CD4-positive, alpha-beta T cell treated with Interleukin-2 at 100 ng/mL for 4 hours (primary cell): ENCODE measurements around the gene SLC30A10.
"Not testable (repeated sequence)": the region's sequence is repeated elsewhere in the genome, so short reads cannot be mapped to it uniquely, and the experiment has no call there.

Experiments used
- DNase-seq: peaks from one replicate; pipeline ENCODE4 v3.0.0-alpha.2; 2020; ENCODE audit warnings: low spot score

Gene SLC30A10

DNA sequence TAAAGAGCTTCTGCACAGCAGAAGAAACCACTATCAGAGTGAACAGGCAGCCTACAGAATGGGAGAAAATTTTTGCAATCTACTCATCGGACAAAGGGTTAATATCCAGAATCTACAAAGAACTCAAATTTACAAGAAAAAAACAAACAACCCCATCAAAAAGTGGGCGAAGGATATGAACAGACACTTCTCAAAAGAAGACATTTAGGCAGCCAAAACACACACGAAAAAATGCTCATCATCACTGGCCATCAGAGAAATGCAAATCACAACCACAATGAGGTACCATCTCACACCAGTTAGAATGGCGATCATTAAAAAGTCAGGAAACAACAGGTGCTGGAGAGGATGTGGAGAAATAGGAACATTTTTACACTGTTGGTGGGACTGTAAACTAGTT, 36.5 kb downstream of the SLC30A10 start:
- DNase-seq = not testable (repeated sequence)

GRCh38 chr1:219888667-219889066, 39.7 kb downstream of the SLC30A10 start:
- not testable (repeated sequence) for DNase-seq

- DNase-seq = no peak
These were observed 42.7 kb downstream of the SLC30A10 start for GRCh38 chr1:219885680-219886079.

- no peak for DNase-seq
These were observed 44.7 kb downstream of the SLC30A10 start for GRCh38 chr1:219883400-219884332.

DNA sequence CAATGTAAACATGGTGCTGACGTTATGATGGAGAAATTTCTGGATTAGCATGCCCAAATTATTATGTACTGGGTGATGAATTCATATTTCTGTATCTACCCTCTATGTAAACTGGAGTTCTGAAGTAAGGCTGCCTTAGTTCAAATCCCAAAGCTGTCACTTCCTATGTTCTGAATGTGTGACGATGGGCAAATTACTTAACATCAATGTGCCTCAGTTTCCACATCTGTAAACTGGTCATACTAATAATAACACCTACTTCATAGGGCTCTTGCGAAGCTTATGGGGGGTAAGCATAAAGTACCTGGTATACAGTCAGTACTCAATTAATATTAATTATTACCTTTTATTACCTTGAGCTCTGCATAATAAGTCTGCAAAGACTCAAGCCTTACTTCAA, 45.6 kb downstream of the SLC30A10 start:
- DNase-seq = no peak

DNA sequence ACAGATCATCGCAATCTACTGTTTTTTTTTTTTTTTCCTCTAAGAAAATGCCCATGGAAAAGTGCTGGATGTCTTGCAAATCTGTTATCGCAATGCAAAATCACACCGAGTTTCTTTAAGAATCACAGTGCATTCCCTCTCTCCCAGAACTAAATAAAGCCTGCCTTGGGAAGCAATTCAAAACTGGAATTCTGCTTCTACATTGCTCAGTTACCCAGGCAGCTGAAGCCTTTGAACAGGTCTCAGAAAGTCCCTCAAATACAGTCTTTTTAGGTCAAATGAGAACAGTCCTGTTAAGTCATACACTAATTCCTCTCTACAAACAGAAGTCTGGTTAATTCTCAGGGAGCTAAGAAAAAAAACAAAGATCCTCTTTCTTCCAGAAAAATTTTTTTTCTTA, 46.3 kb downstream of the SLC30A10 start:
- no peak for DNase-seq

DNA sequence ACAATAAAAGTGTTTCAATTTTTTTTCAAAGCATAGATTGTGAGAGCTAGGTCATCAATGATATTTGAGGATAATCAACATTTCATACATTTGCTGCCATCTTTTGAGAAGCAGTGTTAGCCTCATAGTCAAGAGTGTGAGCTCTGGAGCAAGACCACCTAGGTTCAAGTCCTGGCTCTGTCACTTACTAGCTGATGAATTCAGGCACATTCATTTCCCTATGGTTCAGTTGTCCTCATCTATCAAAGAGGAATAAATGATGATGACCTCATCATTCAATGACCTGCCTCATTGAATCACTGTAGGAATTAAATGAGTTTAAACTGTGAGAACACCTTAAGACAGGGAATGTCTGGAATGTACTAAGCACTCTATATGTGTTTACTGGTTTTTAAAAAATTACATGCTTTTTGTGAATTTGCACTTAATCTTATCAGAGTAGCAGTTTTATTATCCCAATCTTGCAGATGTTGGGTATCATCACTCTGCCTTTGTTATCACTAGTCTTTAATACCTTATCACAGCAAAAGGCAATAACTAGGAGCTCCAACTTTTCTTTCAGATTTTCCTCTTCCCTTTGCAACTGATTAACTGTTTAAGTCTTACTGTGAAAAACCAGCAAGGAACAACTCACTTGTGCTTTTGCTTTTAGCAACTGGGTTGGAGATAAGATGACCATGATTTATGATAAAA, 47.4 kb downstream of the SLC30A10 start:
- DNase-seq = no peak

DNA sequence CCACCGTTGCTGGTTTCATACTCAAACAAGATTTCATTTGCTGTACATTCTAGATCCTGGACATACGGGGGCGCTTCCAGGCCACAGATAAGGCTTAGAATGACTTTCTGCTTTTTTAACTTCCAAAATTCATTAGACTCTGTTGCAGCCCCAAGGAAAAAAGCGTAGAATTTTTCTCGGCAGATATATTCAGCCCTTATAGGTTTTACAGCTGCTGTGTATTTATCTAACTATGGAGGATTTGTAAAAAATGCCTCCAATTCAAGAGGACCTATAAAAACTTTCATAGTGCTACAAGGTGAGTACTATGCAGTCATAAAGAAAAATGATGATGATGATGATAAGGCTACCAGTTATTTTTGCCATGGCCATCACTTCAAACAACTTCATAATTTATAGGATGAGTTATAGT, 51.6 kb downstream of the SLC30A10 start:
- DNase-seq = no peak

DNA sequence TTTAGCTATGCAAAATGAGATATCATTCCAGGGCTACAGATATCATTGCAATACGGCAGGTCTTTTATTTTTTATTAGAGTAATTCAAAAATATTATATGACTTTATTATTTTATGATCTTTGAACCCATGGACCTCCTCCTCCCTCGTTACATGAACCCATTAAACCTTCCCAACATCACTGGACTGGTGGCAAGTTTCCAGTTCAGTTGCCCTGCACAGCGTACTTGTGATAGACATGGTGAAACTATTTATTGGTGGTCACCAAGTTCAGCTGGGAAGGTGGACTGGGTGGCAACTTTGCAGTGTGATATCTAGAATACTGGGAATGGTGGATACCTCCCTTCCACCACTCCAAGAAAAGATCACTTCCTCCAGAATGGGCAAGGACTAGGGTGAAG, 52.5 kb downstream of the SLC30A10 start:
- no peak for DNase-seq

DNA sequence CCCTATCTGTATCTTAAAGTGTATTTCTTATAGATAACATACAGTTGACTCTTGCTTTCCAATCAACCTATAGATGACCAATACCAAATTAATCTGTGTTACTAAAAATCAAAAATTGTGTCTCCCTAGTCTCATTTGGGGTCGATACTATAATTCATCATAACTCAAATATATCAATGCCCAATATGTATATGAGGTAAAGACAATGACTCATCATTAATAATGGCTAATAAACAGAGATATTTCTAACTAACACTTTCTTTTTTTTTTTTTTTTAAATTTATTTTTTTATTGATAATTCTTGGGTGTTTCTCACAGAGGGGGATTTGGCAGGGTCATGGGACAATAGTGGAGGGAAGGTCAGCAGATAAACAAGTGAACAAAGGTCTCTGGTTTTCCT, 55.8 kb downstream of the SLC30A10 start:
- DNase-seq = not testable (repeated sequence)

GRCh38 chr1:219871427-219872057, 56.8 kb downstream of the SLC30A10 start:
- no peak for DNase-seq

DNA sequence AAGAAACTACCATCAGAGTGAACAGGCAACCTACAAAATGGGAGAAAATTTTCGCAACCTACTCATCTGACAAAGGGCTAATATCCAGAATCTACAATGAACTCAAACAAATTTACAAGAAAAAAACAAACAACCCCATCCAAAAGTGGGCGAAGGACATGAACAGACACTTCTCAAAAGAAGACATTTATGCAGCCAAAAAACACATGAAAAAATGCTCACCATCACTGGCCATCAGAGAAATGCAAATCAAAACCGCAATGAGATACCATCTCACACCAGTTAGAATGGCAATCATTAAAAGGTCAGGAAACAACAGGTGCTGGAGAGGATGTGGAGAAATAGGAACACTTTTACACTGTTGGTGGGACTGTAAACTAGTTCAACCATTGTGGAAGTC, 59.7 kb downstream of the SLC30A10 start:
- DNase-seq = not testable (repeated sequence)
